Measurements from ENCODE around the gene DAB2. TPM values are rescaled to one million over a fixed set of nuclear protein-coding genes. Genes with fewer than 3 reads are reported as not detected.

Gene DAB2
- total RNA-seq, 1 experiment from 2014 or later, result 5.5 TPM

- BruUV-seq (replicated peaks), result no TSS peak
- Histone ChIP-seq H3K4me1 (ENCODE audit: control insufficient read depth in 1 of 2, insufficient read depth in 2 of 2, low read length in 2 of 2) (no peaks in the 10 kb centered on the region), H3K9ac (ENCODE audit: low read length) (no peak overlapping the region), H3K79me2 (ENCODE audit: insufficient read depth, low read length) (no peaks in the 10 kb centered on the region), H3K9me2 (ENCODE audit: insufficient read depth) (no peaks in the 10 kb centered on the region), H3K36me3 (ENCODE audit: control insufficient read depth in 1 of 2, insufficient read depth in 2 of 2, low read length in 2 of 2) (no peaks in the 10 kb centered on the region), H3K27me3 (ENCODE audit: insufficient read depth, low read length) (no peaks in the 10 kb centered on the region), H4K20me1 (ENCODE audit: insufficient read depth) (no peaks in the 10 kb centered on the region), H3K4me3 (replicated peaks in 1 of 2; ENCODE audit: low read depth in 1 of 2, low read length in 2 of 2) (no peak overlapping the region), H2AFZ (ENCODE audit: low read depth, low read length, poor library complexity, severe bottlenecking) (no peak overlapping the region), H3K27ac (ENCODE audit: low read depth, low read length) (no peak overlapping the region), H3K9me3 (ENCODE audit: control insufficient read depth in 1 of 2, insufficient read depth in 1 of 2, low read depth in 1 of 2, low read length in 2 of 2) (no peaks in the 10 kb centered on the region), H3K4me2 (ENCODE audit: low read length) (no peak overlapping the region)
- CTCF ChIA-PET, result interaction anchor here (1.4 kb wide), 1 partner anchor 77 kb away, joined by 5 read pairs; no protein-coding TSS in a partner anchor
- RAD21 ChIA-PET (ENCODE audit: low non-redundant PET in 1 of 2, low total read pairs in 2 of 2, uncharacterized antibody in 2 of 2, unreplicated experiment in 2 of 2), result no interaction called here
- TF ChIP-seq ZFX (IDR thresholded peaks at IDR 0.05), result no peak
- TF ChIP-seq RAD21 (IDR thresholded peaks at IDR 0.05; ENCODE audit: low read depth), result no peak
- TF ChIP-seq TCF7L2 (IDR thresholded peaks at IDR 0.05; ENCODE audit: borderline replicate concordance, extremely low read depth, insufficient read depth, insufficient read length), result no peak
- TF ChIP-seq SIN3A (IDR thresholded peaks at IDR 0.05; ENCODE audit: low read depth), result no peak
- no peak for TF ChIP-seq EZH2 (IDR thresholded peaks at IDR 0.05)
- no peak for TF ChIP-seq MAX (IDR thresholded peaks at IDR 0.05)
- TF ChIP-seq EGR1 (IDR thresholded peaks at IDR 0.05; ENCODE audit: low read depth), result no peak
- TF ChIP-seq SRF (IDR thresholded peaks at IDR 0.05; ENCODE audit: low read depth), result no peak
- no peak for TF ChIP-seq CEBPB (IDR thresholded peaks at IDR 0.05; ENCODE audit: low read depth)
- TF ChIP-seq CBX3 (IDR thresholded peaks at IDR 0.05; ENCODE audit: low read depth), result no peak
- no peak for TF ChIP-seq ATF3 (IDR thresholded peaks at IDR 0.05)
- TF ChIP-seq POLR2AphosphoS5 (IDR thresholded peaks at IDR 0.05; ENCODE audit: low read depth, low read length), result no peak
- TF ChIP-seq REST (IDR thresholded peaks at IDR 0.05; ENCODE audit: low read depth), result no peak
- TF ChIP-seq SP1 (IDR thresholded peaks at IDR 0.05; ENCODE audit: low read depth), result no peak
- TF ChIP-seq ZNF274 (IDR thresholded peaks at IDR 0.05; ENCODE audit: low read depth, low read length), result no peak
- no peak for TF ChIP-seq YY1 (IDR thresholded peaks at IDR 0.05; ENCODE audit: extremely low read depth, insufficient replicate concordance, low read depth, low read length)
- no peak for TF ChIP-seq ELF1 (IDR thresholded peaks at IDR 0.05; ENCODE audit: borderline replicate concordance, low read depth)
- TF ChIP-seq JUND (IDR thresholded peaks at IDR 0.05), result no peak
- TF ChIP-seq CTCF (IDR thresholded peaks at IDR 0.05 in 2 of 3, conservative IDR thresholded peaks at IDR 0.05 in 1 of 3; ENCODE audit: borderline replicate concordance in 1 of 3, insufficient read depth in 1 of 3, low read depth in 2 of 3, low read length in 2 of 3), result no peak
- TF ChIP-seq FOSL1 (IDR thresholded peaks at IDR 0.05; ENCODE audit: low read depth), result no peak
- DNase-seq (ENCODE audit: low read depth, low spot score) (no peak), ATAC-seq (no peak)
- intact Hi-C loops (cut with micrococcal nuclease), result no loop called here
- POLR2A ChIA-PET, result no interaction called here
Measured at GRCh38 chr5:39452846-39453245, 28.1 kb upstream of the DAB2 start.

All from HCT116 (cell line).